ENCODE results near the gene MAFG.

DNA sequence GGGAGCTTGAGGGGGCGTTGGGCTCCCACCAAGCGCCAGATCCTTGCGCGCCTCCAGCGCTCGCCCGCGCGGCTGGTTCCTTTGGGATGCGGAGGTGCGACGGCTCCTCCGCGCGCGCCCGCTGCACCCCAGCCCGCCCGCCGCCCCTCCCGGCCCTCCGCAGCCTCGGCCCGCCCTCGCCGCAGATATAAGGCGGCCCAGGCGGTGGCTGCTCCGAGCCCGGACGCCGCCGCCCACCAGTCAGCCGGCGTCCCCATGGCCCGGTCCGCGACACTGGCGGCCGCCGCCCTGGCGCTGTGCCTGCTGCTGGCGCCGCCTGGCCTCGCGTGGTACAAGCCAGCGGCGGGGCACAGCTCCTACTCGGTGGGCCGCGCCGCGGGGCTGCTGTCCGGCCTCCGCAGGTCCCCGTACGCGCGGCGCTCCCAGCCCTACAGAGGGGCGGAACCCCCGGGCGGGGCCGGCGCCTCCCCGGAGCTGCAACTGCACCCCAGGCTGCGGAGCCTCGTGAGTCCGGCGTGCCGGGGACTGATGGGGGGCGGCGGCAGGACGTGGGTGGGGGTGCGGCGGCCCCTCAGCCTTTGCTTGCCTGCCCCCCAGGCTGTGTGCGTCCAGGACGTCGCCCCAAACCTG, 25.4 kb downstream of the MAFG start, which contains the start of gene NPB:
- TF ChIP-seq, protein P1, sequence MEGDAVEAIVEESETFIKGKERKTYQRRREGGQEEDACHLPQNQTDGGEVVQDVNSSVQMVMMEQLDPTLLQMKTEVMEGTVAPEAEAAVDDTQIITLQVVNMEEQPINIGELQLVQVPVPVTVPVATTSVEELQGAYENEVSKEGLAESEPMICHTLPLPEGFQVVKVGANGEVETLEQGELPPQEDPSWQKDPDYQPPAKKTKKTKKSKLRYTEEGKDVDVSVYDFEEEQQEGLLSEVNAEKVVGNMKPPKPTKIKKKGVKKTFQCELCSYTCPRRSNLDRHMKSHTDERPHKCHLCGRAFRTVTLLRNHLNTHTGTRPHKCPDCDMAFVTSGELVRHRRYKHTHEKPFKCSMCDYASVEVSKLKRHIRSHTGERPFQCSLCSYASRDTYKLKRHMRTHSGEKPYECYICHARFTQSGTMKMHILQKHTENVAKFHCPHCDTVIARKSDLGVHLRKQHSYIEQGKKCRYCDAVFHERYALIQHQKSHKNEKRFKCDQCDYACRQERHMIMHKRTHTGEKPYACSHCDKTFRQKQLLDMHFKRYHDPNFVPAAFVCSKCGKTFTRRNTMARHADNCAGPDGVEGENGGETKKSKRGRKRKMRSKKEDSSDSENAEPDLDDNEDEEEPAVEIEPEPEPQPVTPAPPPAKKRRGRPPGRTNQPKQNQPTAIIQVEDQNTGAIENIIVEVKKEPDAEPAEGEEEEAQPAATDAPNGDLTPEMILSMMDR (IDR thresholded peaks at IDR 0.05) = no peak
- no peak for TF ChIP-seq POLR2A (IDR thresholded peaks at IDR 0.05)
